OCI-LY7 (cell line): ENCODE measurements around the gene PAK1. TPM values are rescaled to one million over a fixed set of nuclear protein-coding genes. Genes with fewer than 3 reads are reported as not detected.

Experiments used
- BruUV-seq: library from RNA; stranded (reverse); fragments of 400-500 nt; replicated peaks from 2 replicates; lab custom pipeline; 2021; lab: Mats Ljungman, UMichigan
- CTCF ChIA-PET: fragments of 300-600 bp; sonication (Branson Sonifier 250); formaldehyde crosslinking; loops from one replicate; lab custom pipeline; 2022; ENCODE audit warnings: antibody characterized with exemption; ENCODE audit not compliant: unreplicated experiment; lab: Charles Lee
- POLR2A ChIA-PET: fragments of 300-600 bp; sonication (Branson Sonifier 250); formaldehyde crosslinking; loops from one replicate; lab custom pipeline; 2022; ENCODE audit warnings: antibody characterized with exemption; lab: Charles Lee
- DNase-seq: peaks from one replicate; pipeline ENCODE4 v3.0.0-alpha.2; 2015; ENCODE audit warnings: low spot score
- H2AFZ ChIP-seq: fragments of 200-600 bp; sonication (generic), shearing (Covaris generic); 2 replicates; pipeline ENCODE4 v1.6.1; 2014; ENCODE audit warnings: mild to moderate bottlenecking, antibody characterized with exemption, low read length, moderate library complexity
- H3K27ac ChIP-seq: fragments of 200-600 bp; sonication (generic); 2 replicates; pipeline ENCODE4 v1.5.1; 2014; ENCODE audit warnings: mixed run types, low read depth, mild to moderate bottlenecking, moderate library complexity, low read length, inconsistent platforms; ENCODE audit not compliant: poor library complexity, severe bottlenecking
- H3K36me3 ChIP-seq: fragments of 200-600 bp; sonication (generic); 2 replicates; pipeline ENCODE4 v1.6.1; 2014; ENCODE audit warnings: mild to moderate bottlenecking, antibody characterized with exemption, low read length, moderate library complexity, mixed read lengths; ENCODE audit not compliant: insufficient read depth
- H3K4me1 ChIP-seq: fragments of 200-600 bp; sonication (generic); 2 replicates; pipeline ENCODE4 v1.5.1; 2014; ENCODE audit warnings: mild to moderate bottlenecking, low read length; ENCODE audit not compliant: insufficient read depth, poor library complexity, severe bottlenecking
- H3K4me2 ChIP-seq: fragments of 200-600 bp; sonication (generic); 2 replicates; pipeline ENCODE4 v1.6.1; 2014; ENCODE audit warnings: mild to moderate bottlenecking, low read length
- H3K4me3 ChIP-seq: fragments of 200-600 bp; sonication (generic); 2 replicates; pipeline ENCODE4 v1.5.1; 2014; ENCODE audit warnings: mild to moderate bottlenecking, low read depth, low read length; ENCODE audit not compliant: poor library complexity, severe bottlenecking
- H3K79me2 ChIP-seq: fragments of 200-600 bp; sonication (generic); 2 replicates; pipeline ENCODE4 v1.6.1; 2016; ENCODE audit warnings: low read depth, mild to moderate bottlenecking, low read length, moderate library complexity, mixed read lengths; ENCODE audit not compliant: insufficient read depth
- H3K9me2 ChIP-seq: fragments of 200-600 bp; sonication (generic); 2 replicates; pipeline ENCODE4 v1.6.1; 2016; ENCODE audit warnings: mild to moderate bottlenecking, low read length, mixed read lengths; ENCODE audit not compliant: insufficient read depth
- H3K9me3 ChIP-seq: fragments of 200-600 bp; sonication (generic); 2 replicates; pipeline ENCODE4 v1.6.1; 2014; ENCODE audit warnings: mild to moderate bottlenecking, mixed run types, low read length, mixed read lengths
- H4K20me1 ChIP-seq: fragments of 200-600 bp; sonication (generic); 2 replicates; pipeline ENCODE4 v1.6.1; 2014; ENCODE audit warnings: mild to moderate bottlenecking, antibody characterized with exemption, low read length, moderate library complexity, mixed read lengths; ENCODE audit not compliant: insufficient read depth
- CTCF ChIP-seq: fragments of 200-600 bp; sonication (generic); conservative IDR thresholded peaks from 2 replicates; pipeline ENCODE4 v1.5.1; 2014; ENCODE audit warnings: mild to moderate bottlenecking, antibody characterized with exemption, low read length, moderate library complexity, mixed read lengths
- EZH2phosphoT487 ChIP-seq: fragments of 200-600 bp; sonication (generic); IDR thresholded peaks from 2 replicates; pipeline ENCODE4 v1.6.1; 2018; ENCODE audit warnings: low read depth, borderline replicate concordance, mild to moderate bottlenecking, mixed run types, antibody characterized with exemption, low read length, moderate library complexity, mixed read lengths
- intact Hi-C: fragments of 100-400 bp; cut with micrococcal nuclease; formaldehyde crosslinking; loops from one replicate; pipeline ENCODE4 v1.10.0; 2022; ENCODE audit not compliant: unreplicated experiment
- total RNA-seq, 2 experiments: library from RNA; depleted of rRNA in 1 of 2; stranded (reverse); fragments of >200 nt in 1 of 2; shearing (Covaris generic) in 1 of 2; gene quantifications; 2 replicates each; pipeline ENCODE4 v1.2.3, GENCODE V29; 2014 to 2022

PAK1 gene
- total RNA-seq, 2 experiments from 2014 or later, result 1.0 to 3.4 TPM

GRCh38 chr11:77428598-77428997 lies 45.3 kb downstream of the PAK1 start:
- H3K27ac ChIP-seq, result no peak overlapping the region

DNA sequence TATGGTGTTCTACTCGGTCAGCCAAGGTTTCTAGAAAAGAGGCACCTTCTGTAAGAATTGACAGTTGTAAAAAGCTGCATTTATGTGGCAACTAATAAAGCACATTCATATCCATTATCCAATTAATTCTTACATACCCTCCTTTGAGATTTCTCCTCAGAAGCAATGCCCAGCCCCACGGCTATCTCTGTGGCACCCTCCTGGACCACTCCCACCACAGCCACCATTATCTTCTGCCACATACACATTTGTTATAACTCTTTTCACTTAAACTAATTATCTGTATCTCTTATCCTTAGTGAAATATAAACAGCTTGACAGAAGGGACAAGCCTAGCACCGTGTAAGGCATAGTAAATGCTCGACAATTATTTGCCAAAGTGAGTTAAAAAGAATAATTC lies 48.5 kb downstream of the PAK1 start:
- ChIA-PET CTCF (no interaction called here), POLR2A (no interaction called here)
- Histone ChIP-seq H3K9me3 (no peaks in the 10 kb centered on the region), H4K20me1 (no peaks in the 10 kb centered on the region), H3K27ac (no peak overlapping the region), H3K4me1 (no peaks in the 10 kb centered on the region), H3K4me2 (no peak overlapping the region), H3K79me2 (no peaks in the 10 kb centered on the region), H3K36me3 (no peaks in the 10 kb centered on the region), H3K4me3 (no peak overlapping the region), H3K9me2 (no peaks in the 10 kb centered on the region), H2AFZ (no peak overlapping the region)
- intact Hi-C loops, result no loop called here
- no peak for TF ChIP-seq CTCF
- no peak for TF ChIP-seq EZH2phosphoT487
- no peak for DNase-seq
- no TSS peak for BruUV-seq

More at GRCh38 chr11:77428598-77428997, 45.3 kb downstream of the PAK1 start:
- Histone ChIP-seq H3K9me2 (no peaks in the 10 kb centered on the region), H3K4me3 (no peak overlapping the region), H4K20me1 (no peaks in the 10 kb centered on the region), H3K4me1 (no peaks in the 10 kb centered on the region), H3K4me2 (no peak overlapping the region), H3K9me3 (no peaks in the 10 kb centered on the region), H3K36me3 (no peaks in the 10 kb centered on the region), H3K79me2 (no peaks in the 10 kb centered on the region), H2AFZ (no peak overlapping the region)
- intact Hi-C loops, result no loop called here
- TF ChIP-seq CTCF, result no peak
- no peak for TF ChIP-seq EZH2phosphoT487
- ChIA-PET CTCF (no interaction called here), POLR2A (interaction anchor here (0.6 kb wide), 1 partner anchor 183 kb away, joined by 3 read pairs; no protein-coding TSS in a partner anchor)
- no peak for DNase-seq
- BruUV-seq, result no TSS peak

DNA sequence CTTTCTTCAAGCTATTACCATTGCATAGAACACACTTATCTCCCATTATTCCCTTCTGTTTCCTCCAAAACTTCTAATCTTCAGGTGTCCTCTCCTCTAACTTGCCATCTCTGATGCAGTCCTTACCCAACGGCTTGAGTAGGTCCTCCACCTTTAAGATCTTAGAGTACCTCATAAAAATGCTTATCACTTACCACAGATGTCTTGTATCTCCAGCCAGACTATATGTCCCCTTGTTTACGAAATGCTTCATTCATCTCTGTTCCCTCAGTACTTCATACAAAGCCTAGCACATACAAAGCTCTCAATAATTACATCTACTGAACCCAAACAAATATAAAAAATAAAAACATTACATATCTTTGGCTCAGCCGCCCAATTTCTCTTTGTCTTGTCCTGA lies 49.2 kb downstream of the PAK1 start:
- no peaks in the 10 kb centered on the region for H4K20me1 ChIP-seq

More for the DNA sequence above, 49.2 kb downstream of the PAK1 start:
- H3K4me3 ChIP-seq, result no peak overlapping the region
- no peak overlapping the region for H2AFZ ChIP-seq
- H3K4me1 ChIP-seq, result no peaks in the 10 kb centered on the region
- BruUV-seq, result no TSS peak
- ChIA-PET CTCF (no interaction called here), POLR2A (no interaction called here)
- H3K36me3 ChIP-seq, result no peaks in the 10 kb centered on the region
- no peaks in the 10 kb centered on the region for H3K9me3 ChIP-seq
- TF ChIP-seq EZH2phosphoT487, result no peak
- no peak for TF ChIP-seq CTCF
- H3K79me2 ChIP-seq, result no peaks in the 10 kb centered on the region
- H3K4me2 ChIP-seq, result no peak overlapping the region
- no peak overlapping the region for H3K27ac ChIP-seq
- no peak for DNase-seq
- no peaks in the 10 kb centered on the region for H3K9me2 ChIP-seq
- intact Hi-C loops, result no loop called here
